Upper lobe of left lung (tissue), 4 donors: Measurements from ENCODE around the gene ATP9B.

Experiments used
- CTCF ChIP-seq, 6 experiments: fragments of 450-650 bp in 4 of 6; fragments of 200-600 bp in 2 of 6; sonication (generic) in 2 of 6; IDR thresholded peaks; one replicate each; pipeline ENCODE4 v1.5.1; 2016 to 2019; ENCODE audit warnings: antibody characterized with exemption in 6 of 6
- POLR2A ChIP-seq, 4 donors: fragments of 450-650 bp; IDR thresholded peaks; one replicate each; pipeline ENCODE4 v1.5.1; 2016 to 2017; ENCODE audit warnings: antibody characterized with exemption in 4 of 4, mild to moderate bottlenecking in 2 of 4
- POLR2AphosphoS5 ChIP-seq, 2 donors: sonication (generic); formaldehyde crosslinking; IDR thresholded peaks; one replicate each; pipeline ENCODE4 v1.5.1; 2017; ENCODE audit warnings: antibody characterized with exemption in 2 of 2

GRCh38 chr18:79377187-79377891 is 308.1 kb downstream of the ATP9B start:
- TF ChIP-seq CTCF (IDR thresholded peaks at IDR 0.05) (no peak), POLR2AphosphoS5 (IDR thresholded peaks at IDR 0.05) (no peak), POLR2A (IDR thresholded peaks at IDR 0.05) (no peak)
